SK-N-SH treated with all-trans-retinoic acid at 6 μM for 48 hours (cell line): Measurements from ENCODE around the gene TOP2A.

Experiments used
- ATAC-seq: fragments of 200-7000 bp; cut with Tn5 transposase; 3 replicates; pipeline ENCODE4 v1.9.1; 2020; ENCODE audit warnings: mild to moderate bottlenecking, moderate library complexity
- ARNTL ChIP-seq: fragments of 450-650 bp; formaldehyde crosslinking; IDR thresholded peaks from 2 replicates; pipeline ENCODE4 v1.5.0; 2020; ENCODE audit warnings: low read depth, mild to moderate bottlenecking, moderate library complexity, borderline replicate concordance
- BACH2 ChIP-seq: fragments of 250-450 bp; sonication (Bioruptor Pico); IDR thresholded peaks from 2 replicates; pipeline ENCODE4 v1.9.0; 2021; ENCODE audit warnings: mild to moderate bottlenecking, borderline replicate concordance
- CREB5 ChIP-seq: fragments of 250-450 bp; sonication (Bioruptor Pico); IDR thresholded peaks from 2 replicates; pipeline ENCODE4 v1.5.1; 2020; ENCODE audit warnings: low read depth, mild to moderate bottlenecking, moderate library complexity
- CSDC2 ChIP-seq: fragments of 250-450 bp; sonication (Bioruptor Pico); IDR thresholded peaks from 2 replicates; pipeline ENCODE4 v1.5.0; 2020; ENCODE audit warnings: mild to moderate bottlenecking, moderate library complexity
- CSRNP3 ChIP-seq: fragments of 250-450 bp; sonication (Bioruptor Pico); IDR thresholded peaks from 2 replicates; pipeline ENCODE4 v1.5.1; 2021; ENCODE audit warnings: mild to moderate bottlenecking, moderate library complexity
- ESRRG ChIP-seq: fragments of 250-450 bp; sonication (Bioruptor Pico); IDR thresholded peaks from 2 replicates; pipeline ENCODE4 v1.6.1; 2021; ENCODE audit warnings: mild to moderate bottlenecking
- GLIS3 ChIP-seq: fragments of 250-450 bp; sonication (Bioruptor Pico); IDR thresholded peaks from 2 replicates; pipeline ENCODE4 v1.5.0; 2020; ENCODE audit warnings: mild to moderate bottlenecking, moderate library complexity
- OSR1 ChIP-seq: fragments of 250-450 bp; sonication (Bioruptor Pico); IDR thresholded peaks from 2 replicates; pipeline ENCODE4 v1.8.0; 2022; ENCODE audit warnings: moderate library complexity, mild to moderate bottlenecking, inconsistent platforms
- PATZ1 ChIP-seq: fragments of 250-450 bp; sonication (Bioruptor Pico); IDR thresholded peaks from 2 replicates; pipeline ENCODE4 v1.8.0; 2020; ENCODE audit warnings: mild to moderate bottlenecking, moderate library complexity, borderline replicate concordance
- POU6F1 ChIP-seq: fragments of 250-450 bp; sonication (Bioruptor Pico); IDR thresholded peaks from 2 replicates; pipeline ENCODE4 v1.8.0; 2021; ENCODE audit warnings: low read depth, mild to moderate bottlenecking, moderate library complexity, borderline replicate concordance
- PPARA ChIP-seq: fragments of 250-450 bp; sonication (Bioruptor Pico); IDR thresholded peaks from 2 replicates; pipeline ENCODE4 v1.5.0; 2020; ENCODE audit warnings: mild to moderate bottlenecking, borderline replicate concordance
- RARB ChIP-seq: fragments of 250-450 bp; sonication (Bioruptor Pico); IDR thresholded peaks from 2 replicates; pipeline ENCODE4 v1.8.0; 2021; ENCODE audit warnings: mild to moderate bottlenecking, moderate library complexity
- SNAI2 ChIP-seq: fragments of 250-450 bp; sonication (Bioruptor Pico); IDR thresholded peaks from 2 replicates; pipeline ENCODE4 v1.5.0; 2020; ENCODE audit warnings: mild to moderate bottlenecking, moderate library complexity
- TCF4 ChIP-seq: fragments of 250-450 bp; sonication (Bioruptor Pico); IDR thresholded peaks from 2 replicates; pipeline ENCODE4 v1.8.0; 2021; ENCODE audit warnings: mild to moderate bottlenecking, moderate library complexity, borderline replicate concordance
- TOX ChIP-seq: fragments of 250-450 bp; sonication (Bioruptor Pico); IDR thresholded peaks from 2 replicates; pipeline ENCODE4 v1.8.0; 2021; ENCODE audit warnings: mild to moderate bottlenecking, moderate library complexity, borderline replicate concordance
- ZC3H10 ChIP-seq: fragments of 250-450 bp; sonication (Bioruptor Pico); IDR thresholded peaks from 2 replicates; pipeline ENCODE4 v1.5.1; 2021; ENCODE audit warnings: mild to moderate bottlenecking, moderate library complexity
- ZFP3 ChIP-seq: fragments of 250-450 bp; sonication (Bioruptor Pico); IDR thresholded peaks from 2 replicates; pipeline ENCODE4 v1.5.0; 2020; ENCODE audit warnings: mild to moderate bottlenecking, moderate library complexity
- ZFP30 ChIP-seq: fragments of 450-650 bp; formaldehyde crosslinking; IDR thresholded peaks from 2 replicates; pipeline ENCODE4 v1.5.0; 2022; ENCODE audit warnings: mild to moderate bottlenecking, moderate library complexity
- ZNF565 ChIP-seq: fragments of 450-650 bp; formaldehyde crosslinking; conservative IDR thresholded peaks from 2 replicates; pipeline ENCODE4 v1.5.0; 2020; ENCODE audit warnings: low read depth, mild to moderate bottlenecking, moderate library complexity
- ZNF8 ChIP-seq: fragments of 450-650 bp; formaldehyde crosslinking; IDR thresholded peaks from 2 replicates; pipeline ENCODE4 v1.5.0; 2020; ENCODE audit warnings: mild to moderate bottlenecking, moderate library complexity
- TF ChIP-seq, protein P1 (sequence below): fragments of 250-450 bp; sonication (Bioruptor Pico); IDR thresholded peaks from 2 replicates; pipeline ENCODE4 v1.5.0; 2020; ENCODE audit warnings: mild to moderate bottlenecking, moderate library complexity

Gene TOP2A

GRCh38 chr17:40448639-40449261 is 31.1 kb upstream of the TOP2A start:
- TF ChIP-seq BACH2 (CRISPR knock-in tag), result no peak
- no peak for ATAC-seq

GRCh38 chr17:40448213-40448638 is 30.5 kb upstream of the TOP2A start:
- no peak for ATAC-seq
- no peak for TF ChIP-seq ZFP3 (CRISPR knock-in tag)
- TF ChIP-seq, protein P1, sequence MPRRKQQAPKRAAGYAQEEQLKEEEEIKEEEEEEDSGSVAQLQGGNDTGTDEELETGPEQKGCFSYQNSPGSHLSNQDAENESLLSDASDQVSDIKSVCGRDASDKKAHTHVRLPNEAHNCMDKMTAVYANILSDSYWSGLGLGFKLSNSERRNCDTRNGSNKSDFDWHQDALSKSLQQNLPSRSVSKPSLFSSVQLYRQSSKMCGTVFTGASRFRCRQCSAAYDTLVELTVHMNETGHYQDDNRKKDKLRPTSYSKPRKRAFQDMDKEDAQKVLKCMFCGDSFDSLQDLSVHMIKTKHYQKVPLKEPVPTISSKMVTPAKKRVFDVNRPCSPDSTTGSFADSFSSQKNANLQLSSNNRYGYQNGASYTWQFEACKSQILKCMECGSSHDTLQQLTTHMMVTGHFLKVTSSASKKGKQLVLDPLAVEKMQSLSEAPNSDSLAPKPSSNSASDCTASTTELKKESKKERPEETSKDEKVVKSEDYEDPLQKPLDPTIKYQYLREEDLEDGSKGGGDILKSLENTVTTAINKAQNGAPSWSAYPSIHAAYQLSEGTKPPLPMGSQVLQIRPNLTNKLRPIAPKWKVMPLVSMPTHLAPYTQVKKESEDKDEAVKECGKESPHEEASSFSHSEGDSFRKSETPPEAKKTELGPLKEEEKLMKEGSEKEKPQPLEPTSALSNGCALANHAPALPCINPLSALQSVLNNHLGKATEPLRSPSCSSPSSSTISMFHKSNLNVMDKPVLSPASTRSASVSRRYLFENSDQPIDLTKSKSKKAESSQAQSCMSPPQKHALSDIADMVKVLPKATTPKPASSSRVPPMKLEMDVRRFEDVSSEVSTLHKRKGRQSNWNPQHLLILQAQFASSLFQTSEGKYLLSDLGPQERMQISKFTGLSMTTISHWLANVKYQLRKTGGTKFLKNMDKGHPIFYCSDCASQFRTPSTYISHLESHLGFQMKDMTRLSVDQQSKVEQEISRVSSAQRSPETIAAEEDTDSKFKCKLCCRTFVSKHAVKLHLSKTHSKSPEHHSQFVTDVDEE (CRISPR knock-in tag), result no peak
- TF ChIP-seq GLIS3 (CRISPR knock-in tag), result no peak
- no peak for TF ChIP-seq POU6F1
- no peak for TF ChIP-seq ZNF565
- no peak for TF ChIP-seq BACH2 (CRISPR knock-in tag)

- TF ChIP-seq CREB5 (CRISPR knock-in tag) (no peak), ZFP3 (CRISPR knock-in tag) (no peak), ZC3H10 (CRISPR knock-in tag) (no peak), PATZ1 (CRISPR knock-in tag) (no peak), CSDC2 (CRISPR knock-in tag) (no peak), RARB (no peak), CSRNP3 (CRISPR knock-in tag) (no peak), OSR1 (CRISPR knock-in tag) (no peak), ESRRG (CRISPR knock-in tag) (no peak), ARNTL (CRISPR knock-in tag) (no peak), TOX (CRISPR knock-in tag) (no peak), ZNF8 (no peak), GLIS3 (CRISPR knock-in tag) (no peak), PPARA (CRISPR knock-in tag) (no peak), BACH2 (CRISPR knock-in tag) (no peak), ZFP30 (no peak), SNAI2 (no peak), TCF4 (CRISPR knock-in tag) (no peak)
- TF ChIP-seq, protein P1 (CRISPR knock-in tag), result no peak
- no peak for ATAC-seq
Measured at GRCh38 chr17:40447806-40448205, 30.1 kb upstream of the TOP2A start.
